ENCODE results near the gene ZNF217.

ZNF217 gene

DNA sequence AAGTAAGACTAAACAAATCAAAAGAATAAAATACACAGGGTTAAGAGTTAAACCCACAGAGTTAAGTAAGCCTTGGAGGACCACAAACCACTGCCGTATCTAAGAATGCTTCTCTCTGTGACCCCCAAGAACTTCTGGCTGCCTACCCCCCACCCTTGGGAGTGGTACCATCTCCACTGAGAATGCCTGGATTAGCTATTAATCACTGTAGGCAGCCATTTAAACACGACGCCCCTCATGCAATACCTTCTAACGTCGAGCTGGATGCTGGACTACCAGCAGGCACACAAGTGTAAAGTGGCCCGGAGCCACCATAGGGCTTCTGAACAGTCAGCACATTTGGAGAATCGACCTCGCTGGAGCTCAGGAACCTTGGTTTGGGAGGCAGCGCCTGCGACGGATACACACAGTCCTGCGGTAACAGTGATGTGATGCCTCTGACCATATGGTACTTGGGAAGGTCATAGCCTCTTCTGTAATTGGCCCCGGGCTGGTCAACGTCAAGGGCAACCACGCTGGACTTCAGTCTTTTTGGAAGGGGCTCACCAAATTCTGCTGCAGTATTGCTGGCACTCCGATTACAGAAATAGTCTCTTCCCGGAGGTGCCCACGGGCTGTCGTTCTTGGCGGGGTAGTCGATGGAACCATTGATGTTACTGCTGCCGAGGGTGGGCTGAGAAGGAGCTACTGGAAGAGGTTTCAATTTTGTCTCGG lies 18.0 kb downstream of the ZNF217 start:
- H3K4me3 ChIP-seq (ENCODE audit: low read length): no peak overlapping the region
- DNase-seq (ENCODE audit: low read depth): no peak
- TF ChIP-seq CTCF (conservative IDR thresholded peaks at IDR 0.05; ENCODE audit: low read length): no peak

DNA sequence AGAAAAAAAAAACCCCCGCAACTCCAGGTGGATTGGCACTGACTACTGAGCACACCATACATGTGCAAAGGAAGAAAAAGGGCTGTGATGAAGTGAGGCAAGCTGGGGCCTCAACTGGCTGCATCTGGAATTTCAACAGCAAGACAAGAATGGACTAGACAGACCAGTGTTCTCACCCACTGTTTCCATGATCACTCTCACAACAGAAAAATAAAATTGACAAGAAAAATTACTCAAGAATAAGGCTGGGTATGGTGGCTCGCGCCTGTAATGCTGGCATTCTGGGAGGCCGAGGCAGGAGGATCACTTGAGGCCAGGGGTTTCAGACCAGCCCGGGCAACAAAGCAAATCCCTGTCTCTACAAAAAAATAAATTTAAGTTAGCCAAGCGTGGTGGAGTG lies 18.8 kb downstream of the ZNF217 start:
- DNase-seq (ENCODE audit: low read depth): peak; percentile 42
- no peak overlapping the region for H3K4me3 ChIP-seq (ENCODE audit: low read length)
- no peak for TF ChIP-seq CTCF (conservative IDR thresholded peaks at IDR 0.05; ENCODE audit: low read length)

DNA sequence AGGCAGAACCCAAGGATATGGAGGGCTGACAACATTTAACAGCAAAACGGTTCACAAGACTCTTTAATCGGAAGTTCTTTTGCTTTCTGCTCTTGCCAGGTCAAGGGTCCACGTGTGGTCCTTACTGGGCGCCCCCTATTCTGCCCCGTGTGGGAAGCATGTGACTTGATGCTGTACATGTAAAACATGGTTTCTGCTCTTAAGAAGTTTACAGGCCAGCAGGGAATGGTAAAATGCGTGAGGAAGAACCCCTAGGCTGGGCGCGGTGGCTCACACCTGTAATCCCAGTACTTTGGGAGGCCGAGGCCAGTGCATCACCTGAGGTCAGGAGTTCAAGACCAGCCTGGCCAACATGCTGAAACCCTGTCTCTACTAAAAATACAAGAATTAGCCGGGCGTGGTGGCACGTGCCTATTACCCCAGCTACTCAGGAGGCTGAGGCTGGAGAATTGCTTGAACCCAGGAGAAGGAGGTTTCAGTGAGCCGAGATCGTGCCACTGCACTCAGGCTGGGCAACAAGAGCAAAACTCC lies 19.3 kb downstream of the ZNF217 start:
- TF ChIP-seq CTCF (conservative IDR thresholded peaks at IDR 0.05; ENCODE audit: low read length): no peak
- H3K4me3 ChIP-seq (ENCODE audit: low read length): no peak overlapping the region
- no peak for DNase-seq (ENCODE audit: low read depth)

DNA sequence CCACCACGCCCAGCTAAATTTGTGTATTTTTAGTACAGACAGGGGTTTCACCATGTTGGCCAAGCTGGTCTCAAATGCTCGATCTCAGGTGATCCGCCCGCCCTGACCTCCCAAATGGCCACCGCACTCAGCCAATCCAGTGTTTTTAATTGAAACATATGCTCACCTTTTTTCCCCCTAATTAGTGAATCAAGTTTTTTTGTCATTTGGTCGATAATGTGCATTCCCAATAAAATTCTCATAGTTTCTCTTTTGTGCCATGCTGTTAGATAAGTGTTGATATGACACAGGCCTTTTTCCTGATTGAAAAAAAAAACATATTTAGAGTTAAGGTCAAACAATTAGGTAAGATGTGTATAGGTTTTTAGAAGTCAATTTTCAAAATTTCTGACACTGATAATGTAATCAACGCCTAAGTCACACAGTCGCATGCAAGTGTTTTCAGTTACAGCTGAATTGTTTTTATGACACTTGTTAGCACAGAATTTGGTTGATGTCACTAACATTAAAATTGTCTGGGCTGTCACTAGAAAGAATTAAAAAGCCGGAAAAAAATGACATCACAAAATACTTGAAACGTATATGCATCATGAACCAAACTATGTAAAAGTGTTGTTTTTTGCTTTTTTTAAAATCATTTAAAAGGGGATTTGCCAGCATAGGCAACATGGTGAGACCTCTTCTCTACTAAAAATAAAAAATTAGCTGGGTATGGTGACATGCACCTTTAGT lies 21.9 kb downstream of the ZNF217 start:
- no peak for TF ChIP-seq CTCF (conservative IDR thresholded peaks at IDR 0.05; ENCODE audit: low read length)
- H3K4me3 ChIP-seq (ENCODE audit: low read length): no peak overlapping the region
- DNase-seq (ENCODE audit: low read depth): no peak

DNA sequence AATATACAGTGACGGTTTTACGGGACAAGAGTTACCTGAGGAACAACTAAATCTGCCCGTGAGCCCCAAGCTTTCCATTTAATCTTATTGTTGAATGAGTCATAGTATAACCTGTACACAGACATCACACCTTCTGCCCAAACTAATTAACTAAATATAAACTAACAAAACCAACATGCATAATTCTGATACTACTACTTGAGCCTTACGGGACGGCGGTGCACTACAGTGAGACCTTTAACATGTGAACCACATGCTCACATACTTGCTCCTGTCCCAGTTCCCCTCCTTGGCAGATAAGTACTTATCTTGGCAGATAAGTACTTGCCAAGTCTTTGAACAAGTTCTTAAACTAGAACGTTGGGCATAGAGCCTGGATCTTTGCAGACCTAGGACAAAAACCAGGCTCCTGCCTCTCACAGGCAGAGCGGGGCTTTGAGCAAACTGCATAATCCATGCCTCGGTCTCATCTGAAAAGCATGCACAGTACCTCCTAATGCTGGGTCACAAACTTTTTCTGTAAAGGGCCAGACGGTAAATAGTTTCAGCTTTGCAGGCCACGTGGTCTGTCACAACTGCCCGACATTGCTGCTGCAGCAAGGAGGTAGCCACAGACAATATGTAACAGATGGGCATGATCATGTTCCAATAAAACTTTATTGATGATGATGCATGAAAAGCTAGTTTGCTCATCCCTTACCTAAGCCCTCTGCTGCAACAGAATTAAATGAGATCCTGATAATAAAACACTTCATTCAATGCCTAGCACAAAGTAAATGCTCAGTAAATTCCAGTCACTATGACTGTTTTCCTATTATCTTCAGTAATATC lies 23.0 kb downstream of the ZNF217 start:
- no peak for DNase-seq (ENCODE audit: low read depth)
- no peak overlapping the region for H3K4me3 ChIP-seq (ENCODE audit: low read length)
- TF ChIP-seq CTCF (conservative IDR thresholded peaks at IDR 0.05; ENCODE audit: low read length): no peak

GRCh38 chr20:53569606-53570307 lies 23.9 kb downstream of the ZNF217 start:
- TF ChIP-seq CTCF (conservative IDR thresholded peaks at IDR 0.05; ENCODE audit: low read length): no peak
- no peak overlapping the region for H3K4me3 ChIP-seq (ENCODE audit: low read length)
- DNase-seq (ENCODE audit: low read depth): no peak

All from AG10803 (cell line).